GM11168 (cell line): Measurements from ENCODE around the gene TAAR5.
"Not testable (repeated sequence)": the region's sequence is repeated elsewhere in the genome, so short reads cannot be mapped to it uniquely, and the experiment has no call there.

Source experiments
- in situ Hi-C: fragments of 300-500 bp; cut with MboI; formaldehyde crosslinking; loops from one replicate; pipeline ENCODE4 v1.12.0; 2022; ENCODE audit warnings: low sequenced_read_pairs; ENCODE audit not compliant: unreplicated experiment

The TAAR5 gene

GRCh38 chr6:132584698-132585097 lies 4.8 kb downstream of the TAAR5 start:
- in situ Hi-C loops: no loop called here

GRCh38 chr6:132571774-132572173 lies 17.8 kb downstream of the TAAR5 start:
- in situ Hi-C loops: no loop called here

GRCh38 chr6:132570221-132570777 lies 19.2 kb downstream of the TAAR5 start, which contains the start of gene TAAR6:
Gene TAAR6, plus strand, starts transcription at chr6:132570322. Its CDS starts 0 bp downstream, at chr6:132570322.
- in situ Hi-C loops: no loop called here

- in situ Hi-C loops: no loop called here
These were observed 20.4 kb downstream of the TAAR5 start for GRCh38 chr6:132569170-132569569.

- in situ Hi-C loops: no loop called here
These were observed 20.9 kb downstream of the TAAR5 start for GRCh38 chr6:132568611-132569010.

- in situ Hi-C loops: no loop called here
These were observed 22.0 kb downstream of the TAAR5 start for GRCh38 chr6:132567566-132567965.

- in situ Hi-C loops: no loop called here
These were observed 23.1 kb downstream of the TAAR5 start for GRCh38 chr6:132566404-132566803.

GRCh38 chr6:132560087-132560486 lies 29.5 kb downstream of the TAAR5 start:
- in situ Hi-C loops: not testable (repeated sequence)

GRCh38 chr6:132552372-132552771 lies 37.2 kb downstream of the TAAR5 start, which contains the start of gene TAAR8:
Gene TAAR8, plus strand, starts transcription at chr6:132552672. Its CDS starts 21 bp downstream, at chr6:132552693.
- in situ Hi-C loops: no loop called here

- in situ Hi-C loops: no loop called here
These were observed 38.3 kb downstream of the TAAR5 start for GRCh38 chr6:132551214-132551613.

- in situ Hi-C loops: no loop called here
These were observed 40.6 kb downstream of the TAAR5 start for GRCh38 chr6:132548746-132549463.

GRCh38 chr6:132544826-132545225 lies 44.7 kb downstream of the TAAR5 start:
- in situ Hi-C loops: no loop called here
